NCI-H2107 treated with DMSO at 0.1 percent for 48 hours (cell line): ENCODE data around the gene U2SURP.
A peak's percentile ranks its signal among the peaks of the same experiment; 100 is the strongest.
"Not testable (repeated sequence)": the region's sequence is repeated elsewhere in the genome, so short reads cannot be mapped to it uniquely, and the experiment has no call there.

ENCODE experiments used
- DNase-seq: peaks from one replicate; lab custom pipeline; 2025; ENCODE audit not compliant: unreplicated experiment; lab: John Stamatoyannopoulos, UW

The U2SURP gene

DNA sequence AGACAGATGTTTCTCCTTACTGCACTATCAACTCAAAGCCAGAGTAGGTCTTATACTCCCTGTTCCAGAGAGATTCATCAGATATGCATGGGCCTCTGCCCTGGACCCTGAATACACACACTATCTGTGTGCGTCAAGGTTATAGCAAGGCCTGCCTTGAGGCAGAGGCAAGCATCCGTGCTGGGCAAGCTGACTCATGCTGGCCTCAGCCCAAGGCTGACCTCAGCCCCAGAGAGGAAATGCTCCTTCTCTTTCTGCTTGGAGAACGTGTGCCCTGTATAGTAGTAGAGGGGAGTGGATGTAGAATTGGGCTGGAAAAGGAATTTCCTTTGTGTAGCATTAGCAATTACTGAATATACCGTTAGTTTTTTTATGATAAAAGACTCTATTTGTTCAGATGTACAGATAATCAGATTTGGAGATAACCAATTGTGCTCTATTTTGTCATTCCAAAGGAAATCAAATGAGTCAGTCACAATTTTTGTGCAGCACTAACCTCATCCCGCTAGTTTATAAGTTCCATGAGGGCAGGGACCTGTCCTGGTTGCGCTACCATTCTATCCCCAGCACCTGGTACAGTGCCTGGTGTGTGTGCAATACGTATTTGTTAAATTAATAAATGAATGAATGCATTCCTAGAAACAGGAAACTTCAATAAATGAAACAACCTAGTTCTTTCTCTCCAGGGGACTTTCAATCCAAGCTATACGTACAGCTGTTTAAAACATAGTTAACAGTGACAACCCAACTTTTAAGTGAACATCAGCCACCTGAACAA, 24.6 kb upstream of the U2SURP start:
- no peak for DNase-seq

DNA sequence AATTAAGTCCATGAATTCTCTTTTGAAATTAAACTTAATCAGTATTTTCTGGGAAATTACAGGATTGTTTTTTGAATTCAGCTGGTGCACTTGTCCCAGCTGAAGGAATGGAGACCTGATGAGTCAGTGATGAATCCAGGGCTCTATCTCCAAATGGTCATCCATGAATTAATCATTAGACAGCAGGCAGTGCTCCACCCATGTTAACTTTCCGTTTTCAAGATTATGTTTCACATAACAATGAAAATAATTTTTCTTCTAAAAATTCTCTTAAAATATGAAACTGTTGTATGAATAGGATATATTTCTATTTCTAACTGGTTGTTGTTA, 24.0 kb upstream of the U2SURP start:
- DNase-seq, result no peak

DNA sequence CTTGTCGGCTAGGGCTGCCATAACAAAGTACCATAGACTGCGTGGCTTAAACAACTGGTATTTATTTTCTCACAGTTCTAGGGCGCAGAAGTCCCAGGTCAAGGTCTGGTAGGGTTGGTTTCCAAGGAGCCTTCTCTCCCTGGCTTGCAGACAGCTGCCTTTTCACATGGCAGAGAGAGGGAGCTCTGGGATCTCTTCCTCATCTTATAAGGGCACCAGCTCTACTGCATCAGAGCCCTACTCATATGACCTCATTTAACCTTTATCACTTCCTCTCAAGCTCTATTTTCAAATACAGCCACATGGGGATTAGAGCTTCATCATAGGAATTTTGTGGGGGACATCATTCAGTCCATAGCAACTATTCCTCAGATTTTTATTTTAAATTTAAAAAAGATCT, 20.3 kb upstream of the U2SURP start:
- no peak for DNase-seq

DNA sequence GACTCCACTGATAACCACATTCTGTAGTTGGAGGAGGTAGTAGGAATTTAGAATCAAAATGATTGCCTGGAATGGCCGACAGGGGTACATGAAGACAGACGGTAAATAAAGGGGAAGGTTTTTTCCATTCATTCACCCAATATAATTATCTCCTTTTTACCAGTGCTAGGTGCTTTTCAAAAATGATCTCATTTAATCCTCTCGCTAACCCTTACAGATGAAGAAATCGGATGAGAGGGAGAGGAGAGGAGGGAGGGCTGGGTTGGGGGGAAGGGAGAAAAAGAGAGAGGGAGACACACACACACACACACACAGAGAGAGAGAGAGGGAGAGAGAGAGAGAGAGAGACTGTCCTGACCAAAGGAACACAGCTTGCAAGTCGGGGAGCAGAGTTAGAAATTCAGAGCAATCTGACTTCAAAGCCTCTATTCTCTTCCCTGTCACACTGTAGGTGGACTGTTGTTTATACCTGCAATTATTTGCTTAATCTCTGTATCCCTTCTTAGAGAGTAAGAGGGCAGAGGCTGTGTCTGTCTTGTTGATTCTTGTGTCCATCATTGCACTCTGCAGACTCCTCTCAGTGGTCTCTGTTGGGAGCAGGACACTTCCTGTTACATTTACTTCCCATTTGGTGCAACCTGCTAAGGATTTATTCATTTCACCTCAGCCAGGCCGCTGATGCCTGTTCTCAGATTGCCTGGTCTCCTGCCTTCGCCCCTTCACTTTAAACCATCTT, 19.2 kb upstream of the U2SURP start:
- no peak for DNase-seq

DNA sequence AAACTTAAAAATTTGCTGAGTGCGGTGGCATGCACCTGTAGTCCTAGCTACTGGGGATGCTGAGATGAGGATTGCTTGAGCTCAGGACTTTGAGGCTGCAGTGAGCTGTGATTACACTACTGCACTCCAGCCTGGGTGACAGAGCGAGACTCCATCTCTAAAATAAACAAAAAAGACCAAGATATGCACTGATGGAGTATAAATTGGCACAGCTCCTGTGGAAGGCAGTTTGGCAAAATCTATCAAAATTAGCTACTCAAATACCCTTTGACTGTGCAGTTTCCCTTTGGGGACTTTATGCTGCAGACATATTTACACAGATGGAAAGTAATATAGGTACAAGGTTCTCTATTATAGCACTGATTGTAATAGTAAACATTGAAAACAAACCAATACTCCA, 18.1 kb upstream of the U2SURP start:
- no peak for DNase-seq

DNA sequence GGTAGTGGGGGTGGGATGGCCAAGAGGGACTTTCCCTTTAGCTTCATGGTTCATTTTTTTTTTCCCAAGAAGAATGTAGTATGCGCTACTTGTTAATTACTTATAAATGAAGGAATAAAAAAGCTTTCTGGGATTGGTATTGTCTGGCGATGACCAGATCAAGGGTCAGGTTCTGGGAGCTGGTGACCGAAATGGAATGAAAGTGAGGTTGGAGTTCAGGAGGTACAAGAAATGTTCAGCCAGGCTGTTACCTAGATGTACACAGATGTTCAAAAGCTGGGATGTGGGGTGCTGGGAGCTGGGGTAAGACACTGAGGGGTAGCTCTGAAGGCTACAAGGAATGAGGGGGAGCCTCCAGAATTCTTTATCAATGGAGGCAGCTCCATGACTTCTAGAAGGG, 17.1 kb upstream of the U2SURP start:
- DNase-seq, result no peak

DNA sequence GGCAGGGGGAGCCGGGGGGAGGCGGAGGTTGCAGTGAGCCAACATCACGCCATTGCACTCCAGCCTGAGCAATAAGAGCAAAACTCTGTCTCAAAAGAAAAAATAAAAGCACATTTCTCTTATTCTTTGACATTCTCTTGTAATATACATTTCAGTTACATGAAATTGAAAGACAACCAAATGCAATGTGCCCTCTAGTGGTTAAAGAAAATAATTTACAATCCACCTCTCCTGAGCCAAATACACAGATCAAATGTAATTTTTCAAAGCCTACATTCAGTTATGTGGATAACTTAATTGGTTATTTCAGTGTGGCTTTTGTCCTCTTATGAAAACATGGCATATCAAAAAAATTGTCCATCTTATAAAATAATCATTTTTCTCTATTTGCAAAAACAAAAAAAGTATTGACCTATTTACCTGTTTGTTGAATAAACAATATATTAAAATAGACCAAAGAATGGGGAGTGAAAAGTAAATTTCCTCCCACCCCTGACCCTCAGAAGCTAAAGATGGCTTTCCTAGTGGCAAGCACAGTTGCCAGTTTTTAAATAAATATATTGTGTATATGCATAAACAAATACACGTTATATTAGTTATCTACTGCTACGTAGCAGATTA, 14.2 kb upstream of the U2SURP start:
- DNase-seq, result peak; percentile 60

DNA sequence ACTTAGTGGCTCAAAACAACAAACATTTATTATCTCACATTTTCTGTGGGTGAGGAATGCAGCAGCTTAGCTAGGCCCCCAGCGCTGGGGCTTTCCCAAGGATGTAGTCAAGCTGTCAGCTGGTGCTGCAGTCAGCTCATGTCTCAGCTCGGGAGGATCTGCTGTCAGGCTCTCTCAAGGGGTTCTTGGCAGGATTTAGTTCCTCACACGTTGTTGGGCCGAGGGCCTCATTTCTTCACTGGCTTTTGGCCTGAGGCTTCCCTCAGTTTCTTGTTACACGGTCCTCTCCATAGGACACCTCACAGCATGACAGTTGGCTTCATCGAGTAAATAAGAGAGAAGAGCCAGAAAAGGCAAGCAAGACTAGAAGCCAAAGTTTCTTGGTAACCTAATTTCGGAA, 13.7 kb upstream of the U2SURP start:
- no peak for DNase-seq

DNA sequence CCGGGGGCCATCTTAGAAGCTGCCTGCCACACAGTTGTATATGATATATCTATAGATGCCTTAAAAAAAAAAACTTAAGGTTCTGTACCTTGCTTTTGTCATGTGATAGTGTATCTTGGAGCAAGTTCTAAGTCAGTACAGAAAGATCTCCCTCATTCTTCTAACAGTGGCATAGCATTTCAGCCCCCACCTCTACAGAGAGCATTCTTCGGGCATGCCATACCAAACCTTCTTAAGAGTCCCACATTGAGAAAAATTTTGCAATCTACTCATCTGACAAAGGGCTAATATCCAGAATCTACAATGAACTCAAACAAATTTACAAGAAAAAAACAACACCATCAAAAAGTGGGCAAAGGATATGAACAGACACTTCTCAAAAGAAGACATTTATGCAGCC, 13.1 kb upstream of the U2SURP start:
- DNase-seq, result not testable (repeated sequence)

DNA sequence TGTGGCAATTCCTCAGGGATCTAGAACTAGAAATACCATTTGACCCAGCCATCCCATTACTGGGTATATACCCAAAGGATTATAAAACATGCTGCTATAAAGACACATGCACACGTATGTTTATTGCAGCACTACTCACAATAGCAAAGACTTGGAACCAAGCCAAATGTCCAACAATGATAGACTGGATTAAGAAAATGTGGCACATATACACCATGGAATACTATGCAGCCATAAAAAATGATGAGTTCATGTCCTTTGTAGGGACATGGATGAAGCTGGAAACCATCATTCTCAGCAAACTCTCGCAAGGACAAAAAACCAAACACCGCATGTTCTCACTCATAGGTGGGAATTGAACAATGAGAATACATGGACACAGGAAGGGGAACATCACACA, 12.5 kb upstream of the U2SURP start:
- DNase-seq, result not testable (repeated sequence)

DNA sequence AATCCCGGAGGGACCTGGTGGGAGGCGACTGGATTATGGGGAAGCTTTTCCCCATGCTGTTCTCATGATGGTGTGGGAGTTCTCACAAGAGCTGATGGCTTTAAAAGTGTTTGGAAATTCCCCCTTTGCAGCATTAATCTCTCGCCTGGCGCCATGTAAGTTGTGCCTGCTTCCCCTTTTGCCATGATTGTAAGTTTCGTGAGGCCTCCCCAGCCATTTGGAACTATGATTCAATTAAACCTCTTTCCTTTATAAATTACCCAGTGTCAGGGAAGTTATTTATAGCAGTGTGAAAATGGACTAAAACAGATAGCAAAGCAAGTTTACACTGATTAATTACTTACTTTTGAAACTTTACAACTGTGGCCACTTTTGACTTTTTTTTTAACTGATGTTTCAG, 10.6 kb upstream of the U2SURP start:
- no peak for DNase-seq

DNA sequence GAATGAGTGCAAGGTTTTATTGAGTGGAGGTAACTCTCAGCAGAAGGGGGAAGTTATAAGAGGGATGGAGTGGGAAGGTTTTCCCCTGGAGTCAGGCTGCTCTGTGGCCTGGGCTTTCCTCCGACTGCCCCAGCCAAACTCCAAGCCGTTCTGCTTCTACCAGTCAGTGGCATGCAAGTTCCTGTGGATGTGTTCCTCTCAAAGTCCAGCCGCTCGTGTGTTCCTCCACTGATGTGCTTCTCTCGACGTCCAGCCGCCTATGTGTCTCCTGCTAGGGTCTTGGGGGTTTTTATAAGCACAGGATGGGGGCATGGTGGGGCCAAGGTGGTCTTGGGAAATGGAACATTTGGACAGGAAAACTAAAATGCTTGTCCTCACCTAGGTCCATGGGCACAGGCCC, 9.0 kb upstream of the U2SURP start:
- no peak for DNase-seq

DNA sequence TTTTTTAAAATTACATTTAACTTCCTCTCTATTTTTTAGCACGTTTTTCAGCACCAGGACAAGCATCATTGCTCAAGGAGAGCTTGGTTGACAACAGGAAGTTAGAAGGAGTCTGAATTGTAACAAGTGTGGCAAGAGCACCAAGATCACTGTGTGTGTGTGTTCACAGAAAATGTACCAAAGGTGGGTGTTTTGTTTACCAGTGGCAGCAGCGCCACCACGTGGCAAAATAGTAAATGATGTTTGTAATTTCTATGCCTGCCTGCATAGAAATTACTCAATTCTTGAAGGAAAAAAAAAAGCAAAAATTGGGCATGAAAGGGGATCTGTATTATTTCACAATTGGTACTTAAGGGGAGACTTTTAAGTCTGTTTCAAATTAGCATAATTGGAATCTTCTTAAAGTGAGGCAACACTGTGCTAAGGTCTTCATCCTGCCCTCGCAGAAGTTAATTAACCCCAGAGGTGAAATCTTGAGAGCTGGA, 7.4 kb upstream of the U2SURP start:
- peak; percentile 68 for DNase-seq

DNA sequence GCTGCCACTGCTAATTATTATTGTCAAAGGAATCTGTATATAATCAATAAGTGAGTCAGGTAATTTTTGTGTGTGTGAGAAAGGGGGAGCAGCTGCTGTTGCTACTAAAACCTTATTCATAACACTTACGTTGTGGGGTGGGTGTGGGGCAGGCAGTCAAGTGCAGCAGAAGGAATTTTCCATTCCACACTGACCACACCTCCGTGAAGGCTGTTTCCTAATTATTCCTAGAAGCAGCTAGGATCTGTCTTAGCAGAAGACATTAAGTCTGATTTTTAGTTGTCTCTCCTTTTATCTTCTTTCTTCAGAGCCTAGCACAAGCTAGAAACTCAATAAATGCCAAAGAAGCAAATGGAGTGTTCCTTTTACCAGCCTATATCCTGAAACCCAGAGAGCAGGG, 4.0 kb upstream of the U2SURP start:
- DNase-seq, result peak; percentile 63

DNA sequence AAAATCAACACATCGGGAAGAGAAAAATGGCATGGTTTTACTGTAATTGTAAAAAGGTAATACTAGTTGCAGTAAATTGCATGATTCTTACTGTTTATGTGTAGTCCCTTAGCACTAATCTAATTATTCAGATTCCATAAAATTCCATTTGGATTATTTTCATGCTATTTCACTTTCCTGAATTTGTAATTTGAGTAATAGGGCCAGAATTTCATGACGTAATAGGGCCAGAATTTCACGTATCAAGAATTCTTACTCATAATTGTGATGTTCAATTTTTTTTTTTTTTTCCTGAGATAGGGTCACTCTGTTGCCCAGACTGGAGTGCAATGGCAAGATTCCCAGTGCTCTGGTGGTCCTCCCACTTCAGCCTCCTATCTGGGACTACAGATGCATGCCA, 2.9 kb upstream of the U2SURP start:
- DNase-seq, result no peak

DNA sequence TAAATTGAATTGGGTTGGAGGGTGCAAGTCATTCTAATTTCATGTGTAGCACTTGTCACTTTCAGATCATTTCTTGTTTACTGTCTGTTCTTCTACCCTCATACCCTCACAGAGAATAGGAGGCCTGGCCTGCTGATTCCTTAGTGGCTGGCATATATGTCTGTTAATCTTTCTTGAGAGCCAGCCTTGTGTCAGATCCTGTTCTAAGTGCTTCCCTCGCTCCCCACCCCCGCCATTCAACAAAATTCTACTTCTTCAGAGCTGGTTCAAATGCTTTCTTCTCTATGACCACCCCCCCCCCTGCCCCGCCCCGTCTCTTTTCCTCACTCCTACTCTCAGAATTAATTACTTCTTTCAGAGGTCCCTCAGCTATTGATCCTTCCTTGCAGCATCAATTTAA, 1.5 kb upstream of the U2SURP start:
- DNase-seq, result peak; percentile 41

DNA sequence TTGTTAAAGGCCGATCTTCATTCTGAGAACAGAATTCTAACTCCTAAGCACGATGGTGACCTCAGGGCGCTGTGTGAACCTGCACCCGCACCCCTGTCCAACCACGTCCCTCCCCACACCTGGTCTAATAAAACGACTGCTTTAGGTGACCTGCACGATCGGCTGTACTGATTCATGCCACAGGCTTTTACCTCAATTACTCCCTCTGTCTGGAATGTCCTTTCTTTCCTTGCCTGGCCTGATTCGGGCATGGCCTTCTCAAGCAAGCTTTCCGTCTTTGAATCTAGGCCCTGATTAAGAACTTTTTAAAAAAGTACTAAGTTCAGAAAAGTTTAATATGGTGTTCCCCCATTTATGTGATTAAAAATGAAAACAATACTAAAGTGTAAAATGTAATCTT, 842 bp upstream of the U2SURP start:
- DNase-seq, result no peak

DNA sequence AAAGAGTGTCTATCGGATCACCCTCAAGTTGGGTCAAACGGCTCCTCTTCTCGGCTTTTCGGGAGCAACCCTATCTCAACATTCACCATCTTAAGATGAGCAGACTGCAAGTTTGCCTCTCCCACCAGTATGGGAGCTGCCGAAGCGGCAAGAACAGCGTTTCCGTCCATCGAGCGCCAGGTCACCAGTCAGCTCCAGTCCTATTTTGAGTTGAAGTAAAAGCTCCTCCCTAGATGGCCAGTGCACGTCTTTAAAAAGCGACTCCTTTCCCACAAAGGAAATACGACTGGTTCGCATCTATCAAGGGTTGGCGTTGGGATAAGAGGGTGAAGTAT, 369 bp upstream of the U2SURP start:
- DNase-seq, result no peak

DNA sequence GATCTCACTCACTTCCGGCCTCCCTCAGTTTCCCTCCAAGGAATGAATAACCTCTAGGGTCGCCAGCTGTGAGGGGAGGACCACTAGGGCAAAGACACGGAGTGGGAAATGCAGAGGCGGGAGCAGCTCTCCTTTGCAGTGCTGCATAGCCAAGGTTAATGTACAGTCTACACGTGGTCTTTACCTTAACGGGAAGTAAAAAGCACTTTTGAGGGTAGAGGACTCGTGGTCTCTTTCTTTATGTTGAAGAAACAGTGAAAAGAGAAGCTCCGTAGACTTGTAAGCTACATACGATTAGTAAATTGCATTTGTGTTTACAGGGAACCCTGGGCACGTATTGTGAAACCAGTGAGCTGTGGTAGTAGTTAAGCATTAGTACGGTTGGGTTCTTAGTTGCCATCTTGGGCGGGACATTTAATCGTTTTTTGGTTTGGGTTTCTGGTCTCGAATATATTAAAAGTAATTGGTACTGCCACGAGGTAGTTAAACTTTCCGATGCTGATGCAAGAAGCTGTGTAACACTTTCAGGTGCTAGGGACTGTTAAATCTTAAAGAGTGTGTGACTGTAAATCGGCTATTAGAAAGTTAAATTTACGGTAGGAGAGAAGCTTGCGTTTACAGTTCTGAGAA, 828 bp downstream of the U2SURP start:
- peak; percentile 55 for DNase-seq

DNA sequence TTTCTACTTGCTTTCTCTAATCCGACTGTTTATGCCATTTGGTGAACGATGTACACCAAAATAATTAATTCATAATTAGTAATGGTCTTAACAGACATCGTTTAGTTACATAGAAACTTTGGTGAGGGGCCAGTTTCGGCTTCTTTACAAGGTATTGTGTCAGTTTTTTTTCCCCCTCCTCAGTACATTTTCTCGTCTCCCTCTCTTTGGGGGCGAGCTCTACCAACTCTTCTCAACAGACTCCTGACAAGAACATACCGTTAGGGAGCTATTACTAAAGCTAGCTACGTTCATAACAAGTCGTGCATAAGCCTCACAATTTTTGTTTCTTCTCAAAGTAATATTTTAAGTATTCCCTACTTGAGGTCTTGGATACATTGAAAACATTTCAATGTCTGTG, 1.4 kb downstream of the U2SURP start:
- DNase-seq, result no peak

DNA sequence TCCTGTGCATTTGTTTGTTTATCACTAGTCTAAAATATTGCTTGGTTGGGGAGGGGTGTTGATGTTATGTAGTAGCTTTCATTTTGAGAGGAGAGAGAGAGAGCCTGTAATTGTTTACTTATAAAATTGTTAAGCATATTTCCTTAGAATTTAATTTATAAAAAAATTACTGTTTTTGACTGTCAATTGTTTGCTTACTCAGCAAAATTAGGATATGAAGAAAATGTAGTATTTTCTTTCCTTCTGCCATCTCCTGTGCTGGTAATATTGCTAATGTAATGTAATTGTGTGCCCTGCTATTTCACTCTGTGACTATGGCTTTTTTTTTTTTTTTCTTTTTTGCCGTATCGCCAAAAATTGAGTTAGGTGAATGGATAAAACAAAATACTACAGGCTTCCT, 3.5 kb downstream of the U2SURP start:
- no peak for DNase-seq

DNA sequence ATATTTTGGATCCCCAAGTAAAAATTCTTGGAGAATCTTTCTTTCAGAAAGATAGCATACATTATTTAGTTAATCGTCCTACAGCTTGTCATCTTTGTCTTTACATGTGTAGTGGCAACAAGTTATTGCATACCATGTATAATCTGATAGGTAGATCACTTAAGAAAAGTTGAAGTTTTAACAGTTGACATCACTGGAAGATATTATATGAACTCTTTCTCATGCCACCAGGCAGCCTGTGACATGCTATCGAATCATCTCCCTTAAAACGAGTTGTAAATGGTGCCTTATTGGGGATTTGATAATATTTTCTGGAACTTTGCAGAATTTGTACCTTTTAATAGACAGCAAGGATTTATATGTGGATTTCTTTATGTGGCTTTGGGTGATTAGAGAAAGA, 8.7 kb downstream of the U2SURP start:
- DNase-seq, result no peak
